ENCODE data around the gene SETBP1.

DNA sequence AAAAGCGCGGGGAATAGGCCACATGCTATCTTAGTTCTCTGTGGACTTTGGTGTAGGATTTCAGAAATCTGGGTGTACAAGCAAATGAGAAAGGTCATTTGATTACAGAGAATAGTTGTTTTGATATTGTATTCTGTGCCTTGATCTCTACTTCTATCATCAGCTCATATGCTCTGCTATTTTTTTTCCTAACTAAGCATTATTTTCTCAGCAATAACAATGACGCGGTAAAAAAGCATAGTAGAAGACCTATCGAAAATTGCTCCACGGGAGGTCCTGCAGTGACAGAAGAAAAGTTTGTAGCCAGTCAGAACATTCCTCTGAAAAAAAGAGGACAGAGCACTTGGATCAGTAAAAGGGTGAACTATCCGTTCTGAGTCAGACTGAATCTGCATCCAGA, 2.8 kb upstream of the SETBP1 start:
- TF ChIP-seq, protein P1, sequence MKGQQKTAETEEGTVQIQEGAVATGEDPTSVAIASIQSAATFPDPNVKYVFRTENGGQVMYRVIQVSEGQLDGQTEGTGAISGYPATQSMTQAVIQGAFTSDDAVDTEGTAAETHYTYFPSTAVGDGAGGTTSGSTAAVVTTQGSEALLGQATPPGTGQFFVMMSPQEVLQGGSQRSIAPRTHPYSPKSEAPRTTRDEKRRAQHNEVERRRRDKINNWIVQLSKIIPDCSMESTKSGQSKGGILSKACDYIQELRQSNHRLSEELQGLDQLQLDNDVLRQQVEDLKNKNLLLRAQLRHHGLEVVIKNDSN (CRISPR knock-in tag; IDR thresholded peaks at IDR 0.05), result no peak
- TF ChIP-seq, protein P2, sequence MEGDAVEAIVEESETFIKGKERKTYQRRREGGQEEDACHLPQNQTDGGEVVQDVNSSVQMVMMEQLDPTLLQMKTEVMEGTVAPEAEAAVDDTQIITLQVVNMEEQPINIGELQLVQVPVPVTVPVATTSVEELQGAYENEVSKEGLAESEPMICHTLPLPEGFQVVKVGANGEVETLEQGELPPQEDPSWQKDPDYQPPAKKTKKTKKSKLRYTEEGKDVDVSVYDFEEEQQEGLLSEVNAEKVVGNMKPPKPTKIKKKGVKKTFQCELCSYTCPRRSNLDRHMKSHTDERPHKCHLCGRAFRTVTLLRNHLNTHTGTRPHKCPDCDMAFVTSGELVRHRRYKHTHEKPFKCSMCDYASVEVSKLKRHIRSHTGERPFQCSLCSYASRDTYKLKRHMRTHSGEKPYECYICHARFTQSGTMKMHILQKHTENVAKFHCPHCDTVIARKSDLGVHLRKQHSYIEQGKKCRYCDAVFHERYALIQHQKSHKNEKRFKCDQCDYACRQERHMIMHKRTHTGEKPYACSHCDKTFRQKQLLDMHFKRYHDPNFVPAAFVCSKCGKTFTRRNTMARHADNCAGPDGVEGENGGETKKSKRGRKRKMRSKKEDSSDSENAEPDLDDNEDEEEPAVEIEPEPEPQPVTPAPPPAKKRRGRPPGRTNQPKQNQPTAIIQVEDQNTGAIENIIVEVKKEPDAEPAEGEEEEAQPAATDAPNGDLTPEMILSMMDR (IDR thresholded peaks at IDR 0.05), result no peak
- TF ChIP-seq, protein P3, sequence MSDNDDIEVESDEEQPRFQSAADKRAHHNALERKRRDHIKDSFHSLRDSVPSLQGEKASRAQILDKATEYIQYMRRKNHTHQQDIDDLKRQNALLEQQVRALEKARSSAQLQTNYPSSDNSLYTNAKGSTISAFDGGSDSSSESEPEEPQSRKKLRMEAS (CRISPR knock-in tag; IDR thresholded peaks at IDR 0.05), result no peak
